Osteocyte (in vitro differentiated cells): ENCODE measurements around the gene UBASH3A. TPM values are rescaled to one million over a fixed set of nuclear protein-coding genes. Genes with fewer than 3 reads are reported as not detected.

ENCODE experiments used
- DNase-seq: peaks from one replicate; pipeline ENCODE4 v3.0.0; 2021; ENCODE audit warnings: mixed read lengths; ENCODE audit not compliant: unreplicated experiment; ENCODE audit errors: extremely low spot score
- H3K27ac Mint-ChIP-seq: one replicate; pipeline ENCODE4 v1.8.0; 2021; ENCODE audit warnings: mild to moderate bottlenecking, mixed read lengths; ENCODE audit not compliant: unreplicated experiment
- H3K27me3 Mint-ChIP-seq: one replicate; pipeline ENCODE4 v1.8.0; 2021; ENCODE audit warnings: mixed read lengths; ENCODE audit not compliant: unreplicated experiment
- H3K36me3 Mint-ChIP-seq: one replicate; pipeline ENCODE4 v1.8.0; 2021; ENCODE audit warnings: mixed read lengths; ENCODE audit not compliant: unreplicated experiment
- H3K4me1 Mint-ChIP-seq: one replicate; pipeline ENCODE4 v1.8.0; 2021; ENCODE audit warnings: mixed read lengths; ENCODE audit not compliant: unreplicated experiment
- H3K4me3 Mint-ChIP-seq: one replicate; pipeline ENCODE4 v1.8.0; 2021; ENCODE audit warnings: mild to moderate bottlenecking, moderate library complexity, mixed read lengths; ENCODE audit not compliant: unreplicated experiment
- H3K9me3 Mint-ChIP-seq: one replicate; pipeline ENCODE4 v1.8.0; 2021; ENCODE audit warnings: mixed read lengths; ENCODE audit not compliant: unreplicated experiment
- CTCF ChIP-seq: fragments of 200-600 bp; sonication (generic); IDR thresholded peaks from 2 replicates; pipeline ENCODE4 v1.5.0; 2021; ENCODE audit warnings: antibody characterized with exemption, mild to moderate bottlenecking, moderate library complexity
- total RNA-seq: library from RNA; stranded (reverse); gene quantifications from 2 replicates; pipeline ENCODE4 v1.2.1, GENCODE V29; 2021

The UBASH3A gene
- total RNA-seq, 1 donor from 2014 or later = not detected

GRCh38 chr21:42461185-42461520 lies 57.5 kb downstream of the UBASH3A start:
- Mint-ChIP-seq H3K36me3 (no peaks in the 10 kb centered on the region), H3K4me3 (no peak overlapping the region), H3K9me3 (no peaks in the 10 kb centered on the region), H3K27ac (no peak overlapping the region), H3K27me3 (peaks cover 3% of the 10 kb centered on the region), H3K4me1 (peaks cover 18% of the 10 kb centered on the region)
- TF ChIP-seq CTCF = no peak
- DNase-seq = no peak

GRCh38 chr21:42461881-42462877 lies 58.5 kb downstream of the UBASH3A start:
- no peak for TF ChIP-seq CTCF

GRCh38 chr21:42463861-42464515 lies 60.3 kb downstream of the UBASH3A start:
- no peak for TF ChIP-seq CTCF
- DNase-seq = no peak
- Mint-ChIP-seq H3K36me3 (no peaks in the 10 kb centered on the region), H3K27me3 (peaks cover 13% of the 10 kb centered on the region), H3K27ac (no peak overlapping the region), H3K4me1 (peaks cover 15% of the 10 kb centered on the region), H3K9me3 (no peaks in the 10 kb centered on the region), H3K4me3 (no peak overlapping the region)

More at GRCh38 chr21:42461881-42462877, 58.5 kb downstream of the UBASH3A start:
- Mint-ChIP-seq H3K27ac (no peak overlapping the region), H3K27me3 (peaks cover 5% of the 10 kb centered on the region), H3K9me3 (no peaks in the 10 kb centered on the region), H3K4me3 (no peak overlapping the region), H3K36me3 (no peaks in the 10 kb centered on the region), H3K4me1 (peaks cover 15% of the 10 kb centered on the region)
- no peak for DNase-seq

- Mint-ChIP-seq H3K9me3 (no peaks in the 10 kb centered on the region), H3K4me1 (peaks cover 15% of the 10 kb centered on the region), H3K4me3 (peak overlapping the region; percentile 1), H3K27ac (peak overlapping the region; percentile 56), H3K27me3 (peaks cover 13% of the 10 kb centered on the region), H3K36me3 (no peaks in the 10 kb centered on the region)
- DNase-seq = no peak
- no peak for TF ChIP-seq CTCF
Measured at GRCh38 chr21:42465008-42465802, 61.5 kb downstream of the UBASH3A start.
